Measurements from ENCODE around the gene MAPKBP1.

GRCh38 chr15:41851167-41851523 lies 76.9 kb downstream of the MAPKBP1 start:
- TF ChIP-seq CTCF (IDR thresholded peaks at IDR 0.05) (no peak), POLR2A (IDR thresholded peaks at IDR 0.05) (no peak)
